ENCODE measurements around the gene VPS9D1. TPM values are rescaled to one million over a fixed set of nuclear protein-coding genes. Genes with fewer than 3 reads are reported as not detected.
"Not testable (repeated sequence)": the region's sequence is repeated elsewhere in the genome, so short reads cannot be mapped to it uniquely, and the experiment has no call there.

VPS9D1 gene
- total RNA-seq, 1 donor from 2014 or later: 4.4 TPM

- DNase-seq (ENCODE audit: low read depth in 2 of 2): no peak
Measured at GRCh38 chr16:89668790-89669158, 51.9 kb downstream of the VPS9D1 start.

GRCh38 chr16:89667633-89668032 lies 53.1 kb downstream of the VPS9D1 start:
- no peak for DNase-seq (ENCODE audit: low read depth in 2 of 2)

GRCh38 chr16:89667000-89667399 lies 53.7 kb downstream of the VPS9D1 start:
- peak; percentile 48 to 51 for DNase-seq (ENCODE audit: low read depth in 2 of 2)

GRCh38 chr16:89664238-89664637 lies 56.5 kb downstream of the VPS9D1 start:
- DNase-seq (ENCODE audit: low read depth in 2 of 2): not testable (repeated sequence)

- no peak for DNase-seq (ENCODE audit: low read depth in 2 of 2)
Measured at GRCh38 chr16:89661215-89661614, 59.5 kb downstream of the VPS9D1 start.

- peak in 1 of 2 donors; percentile 14 for DNase-seq (ENCODE audit: low read depth in 2 of 2)
Measured at GRCh38 chr16:89660146-89660545, 60.6 kb downstream of the VPS9D1 start.

GRCh38 chr16:89658221-89658879 lies 62.3 kb downstream of the VPS9D1 start:
- DNase-seq (ENCODE audit: low read depth in 2 of 2): peak in 1 of 2 donors; percentile 24

GRCh38 chr16:89657442-89658220 lies 63.1 kb downstream of the VPS9D1 start, which contains the start of the genes CHMP1A and SPATA33:
CHMP1A (minus strand) TSS chr16:89657708; CDS start chr16:89657588, 120 bp downstream.
SPATA33 (plus strand) TSS chr16:89657836; CDS start chr16:89657912, 76 bp downstream.
- DNase-seq (ENCODE audit: low read depth in 2 of 2): peak; percentile 88 to 91

Other genes starting within 250 kb of the VPS9D1 start
- gene ANKRD11, start 230.3 kb downstream of the VPS9D1 start, total RNA-seq: 31.6 and 31.9 TPM in 2 replicates
- gene SPG7, start 212.5 kb downstream of the VPS9D1 start, total RNA-seq: 75.8 and 94.6 TPM in 2 replicates
- gene RPL13, start 160.2 kb downstream of the VPS9D1 start, total RNA-seq: 2,557 and 4,242 TPM in 2 replicates
- 1.2 and 3.5 TPM in 2 replicates for gene CPNE7, start 145.1 kb downstream of the VPS9D1 start, total RNA-seq
- 0.20 and 0.44 TPM in 2 replicates for gene DPEP1, start 107.3 kb downstream of the VPS9D1 start, total RNA-seq
- gene CHMP1A, start 63.2 kb downstream of the VPS9D1 start, total RNA-seq: 59.3 and 81.5 TPM in 2 replicates
- gene SPATA33, start 63.1 kb downstream of the VPS9D1 start, total RNA-seq: 0.87 and 1.4 TPM in 2 replicates
- gene CDK10, start 34.2 kb downstream of the VPS9D1 start, total RNA-seq: 23.1 and 38.5 TPM in 2 replicates
- gene SPATA2L, start 19.2 kb downstream of the VPS9D1 start, total RNA-seq: 8.1 and 10.1 TPM in 2 replicates
- 8.3 and 14.5 TPM in 2 replicates for gene ZNF276, start 639 bp upstream of the VPS9D1 start, total RNA-seq
- 5.6 and 6.5 TPM in 2 replicates for gene FANCA, start 95.7 kb upstream of the VPS9D1 start, total RNA-seq
- 1.3 and 2.4 TPM in 2 replicates for gene SPIRE2, start 107.6 kb upstream of the VPS9D1 start, total RNA-seq
- 115 and 136 TPM in 2 replicates for gene TCF25, start 152.7 kb upstream of the VPS9D1 start, total RNA-seq
- gene MC1R, start 198.0 kb upstream of the VPS9D1 start, total RNA-seq: 0.65 and 0.79 TPM in 2 replicates
- gene TUBB3, start 202.4 kb upstream of the VPS9D1 start, total RNA-seq: 33.5 and 122 TPM in 2 replicates
- gene DEF8, start 227.9 kb upstream of the VPS9D1 start, total RNA-seq: 84.1 and 97.0 TPM in 2 replicates

All from lung microvascular endothelial cell (primary cell).